NCI-H446 (cell line): ENCODE data around the gene C1QTNF6.

Experiments used
- DNase-seq, 2 experiments: peaks; one replicate each; lab custom pipeline; 2025; lab: John Stamatoyannopoulos, UW

C1QTNF6 gene

GRCh38 chr22:37141971-37142370 lies 46.1 kb downstream of the C1QTNF6 start:
- no peak for DNase-seq

- DNase-seq = no peak
These were observed 46.6 kb downstream of the C1QTNF6 start for GRCh38 chr22:37141476-37141875.

GRCh38 chr22:37140686-37141323 lies 47.2 kb downstream of the C1QTNF6 start:
- no peak for DNase-seq

GRCh38 chr22:37139762-37140161 lies 48.3 kb downstream of the C1QTNF6 start:
- no peak for DNase-seq

- DNase-seq = no peak
These were observed 49.0 kb downstream of the C1QTNF6 start for GRCh38 chr22:37138849-37139561.

- DNase-seq = no peak
These were observed 50.0 kb downstream of the C1QTNF6 start for GRCh38 chr22:37137903-37138665.

GRCh38 chr22:37137131-37137530 lies 50.9 kb downstream of the C1QTNF6 start:
- no peak for DNase-seq

GRCh38 chr22:37135023-37135422 lies 53.0 kb downstream of the C1QTNF6 start:
- no peak for DNase-seq

- DNase-seq = no peak
These were observed 54.6 kb downstream of the C1QTNF6 start for GRCh38 chr22:37133304-37134018.

GRCh38 chr22:37132773-37133172 lies 55.3 kb downstream of the C1QTNF6 start:
- DNase-seq = no peak
